Measurements from ENCODE around the gene SKA3.
A peak's percentile ranks its signal among the peaks of the same experiment; 100 is the strongest.
"Not testable (repeated sequence)": the region's sequence is repeated elsewhere in the genome, so short reads cannot be mapped to it uniquely, and the experiment has no call there.

SKA3 gene

GRCh38 chr13:21176215-21176981 lies at the start of gene SKA3, which contains the start of gene MRPL57:
Gene SKA3, minus strand, starts transcription at chr13:21176552. Its CDS starts 75 bp downstream, at chr13:21176477.
Gene MRPL57, plus strand, starts transcription at chr13:21176658. Its CDS starts 259 bp downstream, at chr13:21176917.
- DNase-seq = peak; percentile 55

GRCh38 chr13:21225082-21225481 lies 48.7 kb upstream of the SKA3 start:
- no peak for DNase-seq

GRCh38 chr13:21221268-21221667 lies 44.9 kb upstream of the SKA3 start:
- no peak for DNase-seq

- not testable (repeated sequence) for DNase-seq
These were observed 43.4 kb upstream of the SKA3 start for GRCh38 chr13:21219716-21220115.

- DNase-seq = no peak
These were observed 42.7 kb upstream of the SKA3 start for GRCh38 chr13:21219036-21219381.

- DNase-seq = no peak
These were observed 42.1 kb upstream of the SKA3 start for GRCh38 chr13:21218351-21219035.

GRCh38 chr13:21216332-21216731 lies 40.0 kb upstream of the SKA3 start:
- no peak for DNase-seq

- not testable (repeated sequence) for DNase-seq
These were observed 39.1 kb upstream of the SKA3 start for GRCh38 chr13:21215419-21215818.

GRCh38 chr13:21212138-21212775 lies 35.9 kb upstream of the SKA3 start:
- DNase-seq = no peak

- no peak for DNase-seq
These were observed 32.4 kb upstream of the SKA3 start for GRCh38 chr13:21208652-21209154.

GRCh38 chr13:21202767-21203531 lies 26.6 kb upstream of the SKA3 start:
- DNase-seq = no peak

- not testable (repeated sequence) for DNase-seq
These were observed 25.3 kb upstream of the SKA3 start for GRCh38 chr13:21201456-21202190.

GRCh38 chr13:21198391-21198790 lies 22.0 kb upstream of the SKA3 start:
- DNase-seq = not testable (repeated sequence)

- DNase-seq = not testable (repeated sequence)
These were observed 21.4 kb upstream of the SKA3 start for GRCh38 chr13:21197606-21198225.

GRCh38 chr13:21194756-21195155 lies 18.4 kb upstream of the SKA3 start:
- DNase-seq = not testable (repeated sequence)

- DNase-seq = not testable (repeated sequence)
These were observed 10.1 kb upstream of the SKA3 start for GRCh38 chr13:21186410-21186809.

- no peak for DNase-seq
These were observed 5.3 kb upstream of the SKA3 start for GRCh38 chr13:21181671-21182070.

GRCh38 chr13:21176982-21177284 lies 581 bp upstream of the SKA3 start:
- no peak for DNase-seq

- no peak for DNase-seq
These were observed 617 bp downstream of the SKA3 start for GRCh38 chr13:21175656-21176214.

GRCh38 chr13:21173767-21174166 lies 2.6 kb downstream of the SKA3 start:
- DNase-seq = not testable (repeated sequence)

GRCh38 chr13:21171420-21171819 lies 4.9 kb downstream of the SKA3 start:
- no peak for DNase-seq
